Peyer's patch (tissue), 4 donors: ENCODE data around the gene GH1. TPM values are rescaled to one million over a fixed set of nuclear protein-coding genes. Genes with fewer than 3 reads are reported as not detected.

Experiments
- DNase-seq, 3 donors: peaks; one replicate each; pipeline ENCODE4 v3.0.0-alpha.2; 2017 to 2019
- H3K27ac ChIP-seq, 4 donors: fragments of 200-600 bp; sonication (generic); one replicate each; pipeline ENCODE4 v1.5.1; 2016 to 2019
- H3K27me3 ChIP-seq, 2 donors: fragments of 200-600 bp; sonication (generic); one replicate each; pipeline ENCODE4 v1.5.1; 2019
- H3K36me3 ChIP-seq, 3 donors: fragments of 200-600 bp; sonication (generic); one replicate each; pipeline ENCODE4 v1.5.1; 2016 to 2019
- H3K4me1 ChIP-seq, 4 donors: fragments of 200-600 bp; sonication (generic); one replicate each; pipeline ENCODE4 v1.5.1; 2016 to 2019
- H3K4me3 ChIP-seq, 4 donors: fragments of 200-600 bp; sonication (generic); 1 replicate in 3 of 4; 2 replicates in 1 of 4; pipeline ENCODE4 v1.5.1; 2016 to 2019; ENCODE audit warnings: mild to moderate bottlenecking in 1 of 4
- H3K9me3 ChIP-seq, 4 donors: fragments of 200-600 bp; sonication (generic); one replicate each; pipeline ENCODE4 v1.5.1; 2016 to 2019; ENCODE audit warnings: mild to moderate bottlenecking in 1 of 4
- CTCF ChIP-seq, 6 experiments: fragments of 450-650 bp in 4 of 6; fragments of 200-600 bp in 2 of 6; sonication (generic) in 1 of 6; IDR thresholded peaks; one replicate each; pipeline ENCODE4 v1.5.1; 2017 to 2019; ENCODE audit warnings: antibody characterized with exemption in 6 of 6, mild to moderate bottlenecking in 3 of 6, moderate library complexity in 1 of 6
- POLR2A ChIP-seq, 2 donors: fragments of 450-650 bp; IDR thresholded peaks; one replicate each; pipeline ENCODE4 v1.5.1; 2017; ENCODE audit warnings: antibody characterized with exemption in 2 of 2, mild to moderate bottlenecking in 2 of 2, moderate library complexity in 2 of 2
- total RNA-seq, 4 donors: library from RNA; depleted of rRNA; stranded (reverse); fragments of >200 nt; gene quantifications; one replicate each; pipeline ENCODE4 v1.1.0, GENCODE V29; 2016

GH1 gene
- total RNA-seq, 4 donors from 2014 or later, result not detected

- H3K27ac ChIP-seq, result no peak overlapping the region
- TF ChIP-seq POLR2A (IDR thresholded peaks at IDR 0.05) (no peak), CTCF (IDR thresholded peaks at IDR 0.05) (no peak)
- H3K4me1 ChIP-seq, result peaks cover 0 to 23% (median 3%) of the 10 kb centered on the region in 4 donors
- no peaks in the 10 kb centered on the region for H3K36me3 ChIP-seq
- H3K9me3 ChIP-seq, result no peaks in the 10 kb centered on the region
- H3K27me3 ChIP-seq, result no peaks in the 10 kb centered on the region
- no peak for DNase-seq
- H3K4me3 ChIP-seq, result no peak overlapping the region
Measured at GRCh38 chr17:63947711-63948330, 29.2 kb upstream of the GH1 start.

- peak in 2 of 3 donors; percentile 77 to 81 for DNase-seq
- peaks cover 0 to 23% (median 3%) of the 10 kb centered on the region in 4 donors for H3K4me1 ChIP-seq
- no peaks in the 10 kb centered on the region for H3K27me3 ChIP-seq
- no peaks in the 10 kb centered on the region for H3K9me3 ChIP-seq
- no peaks in the 10 kb centered on the region for H3K36me3 ChIP-seq
- H3K4me3 ChIP-seq, result peak overlapping the region in 1 of 4 donors; percentile 4
- no peak for TF ChIP-seq POLR2A (IDR thresholded peaks at IDR 0.05)
- TF ChIP-seq CTCF (IDR thresholded peaks at IDR 0.05), result peak; percentile 35 to 89 (median 58)
- peak overlapping the region in 2 of 4 donors; percentile 50 to 73 for H3K27ac ChIP-seq
Measured at GRCh38 chr17:63946440-63947363, 28.1 kb upstream of the GH1 start.

- DNase-seq, result peak in 2 of 3 donors; percentile 85 to 91
- Histone ChIP-seq H3K36me3 (no peaks in the 10 kb centered on the region), H3K9me3 (no peaks in the 10 kb centered on the region), H3K27ac (peak overlapping the region in 2 of 4 donors; percentile 50 to 73), H3K4me3 (peak overlapping the region in 1 of 4 donors; percentile 4), H3K27me3 (no peaks in the 10 kb centered on the region), H3K4me1 (peaks cover 0 to 23% (median 3%) of the 10 kb centered on the region in 4 donors)
- TF ChIP-seq POLR2A (IDR thresholded peaks at IDR 0.05), result no peak
- TF ChIP-seq CTCF (IDR thresholded peaks at IDR 0.05), result no peak
Measured at GRCh38 chr17:63945784-63946439, 27.3 kb upstream of the GH1 start.

GRCh38 chr17:63944736-63945499 is 26.3 kb upstream of the GH1 start:
- H3K9me3 ChIP-seq, result no peaks in the 10 kb centered on the region
- H3K4me3 ChIP-seq, result no peak overlapping the region
- no peak for DNase-seq
- TF ChIP-seq POLR2A (IDR thresholded peaks at IDR 0.05) (no peak), CTCF (IDR thresholded peaks at IDR 0.05) (no peak)
- peaks cover 0 to 23% (median 3%) of the 10 kb centered on the region in 4 donors for H3K4me1 ChIP-seq
- no peaks in the 10 kb centered on the region for H3K27me3 ChIP-seq
- no peaks in the 10 kb centered on the region for H3K36me3 ChIP-seq
- peak overlapping the region in 1 of 4 donors; percentile 73 for H3K27ac ChIP-seq

- TF ChIP-seq POLR2A (IDR thresholded peaks at IDR 0.05) (no peak), CTCF (IDR thresholded peaks at IDR 0.05) (no peak)
- H3K4me3 ChIP-seq, result no peak overlapping the region
- no peaks in the 10 kb centered on the region for H3K9me3 ChIP-seq
- H3K27ac ChIP-seq, result no peak overlapping the region
- H3K36me3 ChIP-seq, result no peaks in the 10 kb centered on the region
- H3K27me3 ChIP-seq, result no peaks in the 10 kb centered on the region
- peaks cover 0 to 23% (median 3%) of the 10 kb centered on the region in 4 donors for H3K4me1 ChIP-seq
- no peak for DNase-seq
Measured at GRCh38 chr17:63943745-63944144, 25.1 kb upstream of the GH1 start.
